22Rv1 (cell line): ENCODE results near the gene INPP5A.

Experiments used
- CTCF ChIP-seq: fragments of 450-650 bp; IDR thresholded peaks from 2 replicates; pipeline ENCODE4 v1.5.1; 2017; ENCODE audit warnings: mild to moderate bottlenecking
- ZFX ChIP-seq: fragments of 450-650 bp; IDR thresholded peaks from 2 replicates; pipeline ENCODE4 v1.6.1; 2017; ENCODE audit warnings: antibody characterized with exemption, borderline replicate concordance

- TF ChIP-seq ZFX (no peak), CTCF (no peak)
These were observed 159.4 kb downstream of the INPP5A start for GRCh38 chr10:132696728-132697577.
